ENCODE data around the gene ELOVL6. TPM values are rescaled to one million over a fixed set of nuclear protein-coding genes. Genes with fewer than 3 reads are reported as not detected.
A peak's percentile ranks its signal among the peaks of the same experiment; 100 is the strongest.

The ELOVL6 gene
- polyA plus RNA-seq, 1 donor from 2014 or later: 21.3 TPM

DNA sequence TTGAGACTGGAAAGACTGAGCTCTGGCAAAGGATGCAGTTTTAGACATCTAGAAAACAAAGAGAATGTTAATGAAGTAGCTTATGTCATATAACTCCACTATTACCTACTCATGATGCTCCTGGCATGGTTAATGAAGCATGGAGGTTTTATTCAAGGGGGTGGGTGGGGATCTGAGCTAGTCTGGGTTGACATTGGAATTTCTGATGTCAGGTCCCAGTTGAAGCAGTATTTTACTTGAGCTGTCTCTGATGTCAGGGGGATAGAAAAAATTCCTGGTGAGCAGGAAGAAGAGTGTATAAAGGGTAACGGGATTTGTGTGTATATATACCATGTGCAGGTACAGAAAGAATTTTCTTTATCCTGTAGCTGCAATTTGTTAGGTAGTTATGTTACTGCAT is 102.0 kb downstream of the ELOVL6 start:
- no peak overlapping the region for H3K4me3 ChIP-seq (ENCODE audit: low read length)
- no peaks in the 10 kb centered on the region for H4K20me1 ChIP-seq (ENCODE audit: insufficient read depth)
- H3K36me3 ChIP-seq (ENCODE audit: insufficient read depth, low read length): no peaks in the 10 kb centered on the region
- TF ChIP-seq, protein P1, sequence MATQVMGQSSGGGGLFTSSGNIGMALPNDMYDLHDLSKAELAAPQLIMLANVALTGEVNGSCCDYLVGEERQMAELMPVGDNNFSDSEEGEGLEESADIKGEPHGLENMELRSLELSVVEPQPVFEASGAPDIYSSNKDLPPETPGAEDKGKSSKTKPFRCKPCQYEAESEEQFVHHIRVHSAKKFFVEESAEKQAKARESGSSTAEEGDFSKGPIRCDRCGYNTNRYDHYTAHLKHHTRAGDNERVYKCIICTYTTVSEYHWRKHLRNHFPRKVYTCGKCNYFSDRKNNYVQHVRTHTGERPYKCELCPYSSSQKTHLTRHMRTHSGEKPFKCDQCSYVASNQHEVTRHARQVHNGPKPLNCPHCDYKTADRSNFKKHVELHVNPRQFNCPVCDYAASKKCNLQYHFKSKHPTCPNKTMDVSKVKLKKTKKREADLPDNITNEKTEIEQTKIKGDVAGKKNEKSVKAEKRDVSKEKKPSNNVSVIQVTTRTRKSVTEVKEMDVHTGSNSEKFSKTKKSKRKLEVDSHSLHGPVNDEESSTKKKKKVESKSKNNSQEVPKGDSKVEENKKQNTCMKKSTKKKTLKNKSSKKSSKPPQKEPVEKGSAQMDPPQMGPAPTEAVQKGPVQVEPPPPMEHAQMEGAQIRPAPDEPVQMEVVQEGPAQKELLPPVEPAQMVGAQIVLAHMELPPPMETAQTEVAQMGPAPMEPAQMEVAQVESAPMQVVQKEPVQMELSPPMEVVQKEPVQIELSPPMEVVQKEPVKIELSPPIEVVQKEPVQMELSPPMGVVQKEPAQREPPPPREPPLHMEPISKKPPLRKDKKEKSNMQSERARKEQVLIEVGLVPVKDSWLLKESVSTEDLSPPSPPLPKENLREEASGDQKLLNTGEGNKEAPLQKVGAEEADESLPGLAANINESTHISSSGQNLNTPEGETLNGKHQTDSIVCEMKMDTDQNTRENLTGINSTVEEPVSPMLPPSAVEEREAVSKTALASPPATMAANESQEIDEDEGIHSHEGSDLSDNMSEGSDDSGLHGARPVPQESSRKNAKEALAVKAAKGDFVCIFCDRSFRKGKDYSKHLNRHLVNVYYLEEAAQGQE (IDR thresholded peaks at IDR 0.05; ENCODE audit: borderline replicate concordance): peak; percentile 52
- TF ChIP-seq SMC3 (conservative IDR thresholded peaks at IDR 0.05; ENCODE audit: poor library complexity) (no peak), POLR2AphosphoS5 (IDR thresholded peaks at IDR 0.05) (no peak)
- H3K79me2 ChIP-seq (replicated peaks; ENCODE audit: insufficient read depth, low read length): peaks cover 9% of the 10 kb centered on the region
- no peak overlapping the region for H2AFZ ChIP-seq (ENCODE audit: low read depth, low read length)
- no peaks in the 10 kb centered on the region for H3K9me2 ChIP-seq (ENCODE audit: insufficient read depth, low read length)
- H3K27me3 ChIP-seq (ENCODE audit: insufficient read depth, low read depth, low read length): no peaks in the 10 kb centered on the region
- peak overlapping the region; percentile 48 for H3K27ac ChIP-seq (ENCODE audit: low read length)
- H3K4me2 ChIP-seq (ENCODE audit: low read length): no peak overlapping the region
- H3K9ac ChIP-seq (ENCODE audit: low read length): no peak overlapping the region
- H3K9me3 ChIP-seq (ENCODE audit: low read length): no peaks in the 10 kb centered on the region
- no peaks in the 10 kb centered on the region for H3F3A ChIP-seq (ENCODE audit: insufficient read depth, low read length, poor library complexity, severe bottlenecking)

- Histone ChIP-seq H2AFZ (ENCODE audit: low read depth, low read length) (no peak overlapping the region), H3K4me2 (ENCODE audit: low read length) (no peak overlapping the region), H3K79me2 (replicated peaks; ENCODE audit: insufficient read depth, low read length) (peaks cover 5% of the 10 kb centered on the region), H3K27me3 (ENCODE audit: insufficient read depth, low read depth, low read length) (no peaks in the 10 kb centered on the region), H3K9ac (ENCODE audit: low read length) (no peak overlapping the region), H4K20me1 (ENCODE audit: insufficient read depth) (no peaks in the 10 kb centered on the region), H3K36me3 (ENCODE audit: insufficient read depth, low read length) (peaks cover 3% of the 10 kb centered on the region), H3K9me3 (ENCODE audit: low read length) (no peaks in the 10 kb centered on the region), H3K27ac (ENCODE audit: low read length) (peak overlapping the region; percentile 48), H3F3A (ENCODE audit: insufficient read depth, low read length, poor library complexity, severe bottlenecking) (no peaks in the 10 kb centered on the region), H3K4me3 (ENCODE audit: low read length) (no peak overlapping the region), H3K9me2 (ENCODE audit: insufficient read depth, low read length) (no peaks in the 10 kb centered on the region)
- TF ChIP-seq EZH2 (IDR thresholded peaks at IDR 0.05; ENCODE audit: borderline replicate concordance, insufficient read depth, low read length, poor library complexity, severe bottlenecking): no peak
- no peak for TF ChIP-seq EP300 (conservative IDR thresholded peaks at IDR 0.05; ENCODE audit: poor library complexity, severe bottlenecking)
- TF ChIP-seq, protein P1 (IDR thresholded peaks at IDR 0.05; ENCODE audit: borderline replicate concordance): no peak
- no peak for TF ChIP-seq POLR2AphosphoS5 (IDR thresholded peaks at IDR 0.05)
- TF ChIP-seq, protein P2, sequence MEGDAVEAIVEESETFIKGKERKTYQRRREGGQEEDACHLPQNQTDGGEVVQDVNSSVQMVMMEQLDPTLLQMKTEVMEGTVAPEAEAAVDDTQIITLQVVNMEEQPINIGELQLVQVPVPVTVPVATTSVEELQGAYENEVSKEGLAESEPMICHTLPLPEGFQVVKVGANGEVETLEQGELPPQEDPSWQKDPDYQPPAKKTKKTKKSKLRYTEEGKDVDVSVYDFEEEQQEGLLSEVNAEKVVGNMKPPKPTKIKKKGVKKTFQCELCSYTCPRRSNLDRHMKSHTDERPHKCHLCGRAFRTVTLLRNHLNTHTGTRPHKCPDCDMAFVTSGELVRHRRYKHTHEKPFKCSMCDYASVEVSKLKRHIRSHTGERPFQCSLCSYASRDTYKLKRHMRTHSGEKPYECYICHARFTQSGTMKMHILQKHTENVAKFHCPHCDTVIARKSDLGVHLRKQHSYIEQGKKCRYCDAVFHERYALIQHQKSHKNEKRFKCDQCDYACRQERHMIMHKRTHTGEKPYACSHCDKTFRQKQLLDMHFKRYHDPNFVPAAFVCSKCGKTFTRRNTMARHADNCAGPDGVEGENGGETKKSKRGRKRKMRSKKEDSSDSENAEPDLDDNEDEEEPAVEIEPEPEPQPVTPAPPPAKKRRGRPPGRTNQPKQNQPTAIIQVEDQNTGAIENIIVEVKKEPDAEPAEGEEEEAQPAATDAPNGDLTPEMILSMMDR (IDR thresholded peaks at IDR 0.05; ENCODE audit: poor library complexity, severe bottlenecking): no peak
- TF ChIP-seq SMC3 (conservative IDR thresholded peaks at IDR 0.05; ENCODE audit: poor library complexity): no peak
- no peak for TF ChIP-seq MXI1 (conservative IDR thresholded peaks at IDR 0.05; ENCODE audit: poor library complexity, severe bottlenecking)
- no peak for TF ChIP-seq RAD21 (conservative IDR thresholded peaks at IDR 0.05)
- no peak for TF ChIP-seq TAF1 (IDR thresholded peaks at IDR 0.05; ENCODE audit: low read depth)
Observed at GRCh38 chr4:110092646-110093045, 105.8 kb downstream of the ELOVL6 start.
